AG04450 (cell line): Measurements from ENCODE around the gene PDLIM1. TPM values are rescaled to one million over a fixed set of nuclear protein-coding genes. Genes with fewer than 3 reads are reported as not detected.

Experiments
- CTCF ChIA-PET: fragments of 300-600, 350-600 bp; formaldehyde crosslinking; extraction: SDS; loops from one replicate; lab custom pipeline; 2022; ENCODE audit warnings: antibody characterized with exemption, inconsistent platforms; lab: Charles Lee
- POLR2A ChIA-PET: fragments of 350-600 bp; formaldehyde crosslinking; extraction: SDS; loops from one replicate; lab custom pipeline; 2021; ENCODE audit warnings: antibody characterized with exemption, inconsistent platforms; lab: Yijun Ruan, JAX
- DNase-seq: peaks from one replicate; pipeline ENCODE4 v3.0.0-alpha.2; 2011; ENCODE audit warnings: low read depth, low spot score
- H3K27ac ChIP-seq: one replicate; pipeline ENCODE4 v1.5.1; 2012; ENCODE audit warnings: low read depth, low read length, control low read depth
- H3K27me3 ChIP-seq: one replicate; pipeline ENCODE4 v1.6.0; 2012; ENCODE audit warnings: low read length; ENCODE audit not compliant: control insufficient read depth, insufficient read depth
- H3K4me3 ChIP-seq: 2 replicates; pipeline ENCODE4 v1.5.1; 2011; ENCODE audit warnings: mild to moderate bottlenecking, low read depth, low read length, control low read depth
- H3K9me3 ChIP-seq: 2 replicates; pipeline ENCODE4 v1.5.1; 2012; ENCODE audit warnings: low read length; ENCODE audit not compliant: control insufficient read depth, insufficient read depth
- polyA plus RNA-seq: library from polyadenylated mRNA; depleted of rRNA; stranded (reverse); fragments of >200 nt; gene quantifications from 2 replicates; pipeline ENCODE4 v1.2.3, GENCODE V29; 2011
- TF ChIP-seq, protein P1 (sequence below): IDR thresholded peaks from 2 replicates; pipeline ENCODE4 v1.5.1; 2011; ENCODE audit warnings: low read depth, low read length, control low read depth, inconsistent platforms

The PDLIM1 gene
- polyA plus RNA-seq, 1 experiment = 255 TPM

DNA sequence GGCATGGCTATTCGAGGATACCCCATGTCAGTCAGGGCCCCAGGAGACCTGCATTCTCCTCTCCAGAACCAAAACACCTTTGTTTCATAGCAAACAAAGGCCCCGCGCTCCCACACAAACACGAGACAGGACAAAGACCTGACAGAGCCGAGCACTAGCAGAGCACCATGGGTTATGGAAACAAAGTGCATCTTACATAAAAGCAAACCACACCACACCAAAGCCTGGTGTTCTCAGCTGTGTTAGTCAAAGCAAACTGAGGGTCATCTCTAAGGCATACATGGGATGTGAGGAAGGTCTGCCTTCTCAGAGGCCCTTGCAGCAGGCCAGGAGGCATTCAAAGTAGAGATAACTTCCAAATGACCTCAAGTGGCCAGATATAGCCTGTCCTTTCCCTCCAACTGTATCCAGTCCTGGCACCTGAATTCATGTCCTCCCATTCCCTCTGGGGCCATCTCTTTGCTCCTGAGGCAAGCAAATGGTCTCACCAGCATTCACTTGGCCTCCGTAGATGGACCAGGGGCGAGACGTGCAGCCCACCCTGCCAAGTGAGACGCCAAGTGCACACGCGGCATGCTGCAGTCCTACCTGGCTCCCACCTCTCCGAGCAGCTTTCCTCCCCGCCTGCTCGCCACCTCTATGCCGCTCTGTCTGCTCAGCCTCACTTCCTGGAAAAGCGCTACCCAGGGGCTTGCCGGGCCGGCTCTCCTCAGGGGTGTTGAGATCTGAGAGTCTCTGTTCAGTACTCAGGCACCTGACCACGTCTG lies 45.3 kb upstream of the PDLIM1 start:
- TF ChIP-seq, protein P1, sequence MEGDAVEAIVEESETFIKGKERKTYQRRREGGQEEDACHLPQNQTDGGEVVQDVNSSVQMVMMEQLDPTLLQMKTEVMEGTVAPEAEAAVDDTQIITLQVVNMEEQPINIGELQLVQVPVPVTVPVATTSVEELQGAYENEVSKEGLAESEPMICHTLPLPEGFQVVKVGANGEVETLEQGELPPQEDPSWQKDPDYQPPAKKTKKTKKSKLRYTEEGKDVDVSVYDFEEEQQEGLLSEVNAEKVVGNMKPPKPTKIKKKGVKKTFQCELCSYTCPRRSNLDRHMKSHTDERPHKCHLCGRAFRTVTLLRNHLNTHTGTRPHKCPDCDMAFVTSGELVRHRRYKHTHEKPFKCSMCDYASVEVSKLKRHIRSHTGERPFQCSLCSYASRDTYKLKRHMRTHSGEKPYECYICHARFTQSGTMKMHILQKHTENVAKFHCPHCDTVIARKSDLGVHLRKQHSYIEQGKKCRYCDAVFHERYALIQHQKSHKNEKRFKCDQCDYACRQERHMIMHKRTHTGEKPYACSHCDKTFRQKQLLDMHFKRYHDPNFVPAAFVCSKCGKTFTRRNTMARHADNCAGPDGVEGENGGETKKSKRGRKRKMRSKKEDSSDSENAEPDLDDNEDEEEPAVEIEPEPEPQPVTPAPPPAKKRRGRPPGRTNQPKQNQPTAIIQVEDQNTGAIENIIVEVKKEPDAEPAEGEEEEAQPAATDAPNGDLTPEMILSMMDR = no peak
- no peak overlapping the region for H3K27ac ChIP-seq
- ChIA-PET POLR2A (no interaction called here), CTCF (interaction anchor here (1.5 kb wide), 1 partner anchor 27 kb away, joined by 4 read pairs; no protein-coding TSS in a partner anchor)
- H3K4me3 ChIP-seq = no peak overlapping the region
- DNase-seq = no peak
- no peaks in the 10 kb centered on the region for H3K27me3 ChIP-seq
- no peaks in the 10 kb centered on the region; the same call in 1 of the 2 replicates for H3K9me3 ChIP-seq

DNA sequence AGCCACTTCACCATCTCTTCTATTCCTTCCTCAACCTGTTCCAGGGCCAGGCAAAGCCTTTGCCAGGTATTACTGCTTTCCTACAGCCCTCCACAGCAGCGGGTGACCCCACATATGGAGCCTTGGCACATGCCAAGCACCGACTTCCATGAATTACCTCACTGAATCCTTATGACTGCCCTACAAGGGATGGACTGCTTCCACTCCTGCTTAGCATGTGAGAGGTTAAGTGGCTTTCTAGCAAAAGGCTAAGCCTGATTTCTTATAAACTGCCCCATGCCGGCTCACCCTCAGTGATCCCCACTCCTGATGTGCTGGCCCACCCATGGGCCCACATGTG lies 44.0 kb upstream of the PDLIM1 start:
- Histone ChIP-seq H3K9me3 (no peaks in the 10 kb centered on the region; the same call in 1 of the 2 replicates), H3K27me3 (no peaks in the 10 kb centered on the region), H3K4me3 (no peak overlapping the region), H3K27ac (peak overlapping the region; percentile 97)
- CTCF ChIA-PET = interaction anchor here (0.6 kb wide), 1 partner anchor 1690 kb away, joined by 3 read pairs; no protein-coding TSS in a partner anchor
- DNase-seq = no peak
- TF ChIP-seq, protein P1 = no peak
- POLR2A ChIA-PET = no interaction called here

DNA sequence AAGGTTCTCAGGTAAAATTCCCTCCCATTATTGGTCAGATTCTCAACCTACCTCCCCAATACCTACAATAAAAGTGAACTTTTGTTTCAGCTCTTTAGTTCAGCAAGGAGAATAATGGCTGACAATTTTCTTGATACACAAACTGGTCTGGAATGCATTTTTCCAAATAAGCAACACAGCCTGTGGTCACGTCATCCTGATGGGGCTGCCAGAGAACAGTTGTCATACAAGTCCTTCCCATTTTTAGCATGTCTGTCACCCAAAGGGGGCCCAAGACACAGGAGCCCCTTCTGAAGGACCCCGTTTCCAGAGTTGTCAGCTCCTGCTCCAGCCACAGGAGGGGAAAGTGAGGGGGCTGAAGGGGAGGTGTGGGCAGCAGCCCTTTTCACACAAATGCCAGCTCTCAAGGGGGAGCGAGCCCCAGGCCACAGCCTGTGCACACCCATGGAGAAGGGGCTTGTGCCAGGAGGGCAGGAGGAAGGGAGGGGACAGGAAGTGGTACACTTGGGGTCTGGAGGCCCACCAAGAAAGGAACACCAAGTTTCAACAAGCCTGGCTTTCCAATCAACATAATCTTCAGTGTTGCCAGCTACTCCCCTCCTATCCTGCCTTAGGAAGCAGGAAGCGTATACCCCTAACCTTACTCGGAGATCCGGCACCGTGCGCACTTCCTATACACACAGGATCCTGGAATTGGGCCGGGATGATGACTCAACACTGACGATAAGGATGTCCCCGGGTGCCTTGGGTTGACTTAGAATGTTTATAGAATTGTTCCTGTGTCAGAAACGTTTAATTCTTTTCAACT lies 43.4 kb upstream of the PDLIM1 start:
- H3K27me3 ChIP-seq = no peaks in the 10 kb centered on the region
- ChIA-PET CTCF (interaction anchor here (0.6 to 2.0 kb wide), 5 partner anchors 29 to 1691 kb away, joined by 3 to 10 read pairs (median 3); no protein-coding TSS in a partner anchor), POLR2A (interaction anchor here (0.6 to 1.1 kb wide), 3 partner anchors 41 to 74 kb away, joined by 3 to 6 read pairs (median 3); no protein-coding TSS in a partner anchor)
- no peaks in the 10 kb centered on the region; the same call in 1 of the 2 replicates for H3K9me3 ChIP-seq
- peak overlapping the region; percentile 97 for H3K27ac ChIP-seq
- DNase-seq = peak; percentile 66
- no peak overlapping the region for H3K4me3 ChIP-seq
- TF ChIP-seq, protein P1 = no peak

DNA sequence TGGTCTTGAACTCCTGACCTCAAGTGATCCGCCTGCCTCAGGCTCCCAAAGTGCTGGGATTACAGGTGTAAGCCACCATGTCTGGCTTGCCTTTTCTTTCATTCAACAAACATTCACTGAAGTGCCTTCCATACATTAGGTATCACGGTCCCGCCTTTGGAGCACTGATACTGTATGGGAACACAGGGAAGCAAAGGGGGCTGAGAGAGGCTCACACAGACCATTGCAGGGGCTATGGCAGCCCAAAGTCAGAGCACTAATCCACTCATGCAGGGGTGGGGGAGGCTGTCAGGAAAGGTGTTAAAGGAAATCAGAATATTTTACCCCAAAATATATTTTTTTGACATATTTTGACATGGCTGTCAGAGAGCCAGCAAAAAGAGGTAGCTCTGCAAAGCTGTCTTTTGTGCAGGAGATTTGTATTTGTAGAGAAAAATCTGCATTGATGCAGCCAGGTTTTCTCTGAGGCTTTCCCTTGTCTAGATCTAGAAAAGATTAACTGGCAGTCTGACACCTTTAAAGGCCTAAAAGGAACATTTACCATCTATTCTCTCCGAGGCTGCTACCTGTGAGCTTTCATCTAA lies 42.0 kb upstream of the PDLIM1 start:
- CTCF ChIA-PET = interaction anchor here (1.1 to 2.0 kb wide), 3 partner anchors 30 to 150 kb away, joined by 3 to 10 read pairs (median 3); no protein-coding TSS in a partner anchor
- Histone ChIP-seq H3K4me3 (no peak overlapping the region), H3K27me3 (no peaks in the 10 kb centered on the region), H3K27ac (no peak overlapping the region), H3K9me3 (no peaks in the 10 kb centered on the region; the same call in 1 of the 2 replicates)
- POLR2A ChIA-PET = interaction anchor here (1.0 to 1.1 kb wide), 2 partner anchors 24 to 59 kb away, joined by 3 read pairs; no protein-coding TSS in a partner anchor
- TF ChIP-seq, protein P1 = no peak
- no peak for DNase-seq
